NCI-H2081 treated with DMSO at 0.1 percent for 48 hours (cell line): ENCODE measurements around the gene CCR7.

ENCODE experiments used
- DNase-seq: peaks from one replicate; lab custom pipeline; 2025; lab: John Stamatoyannopoulos, UW

The CCR7 gene

GRCh38 chr17:40535924-40536294 lies 29.4 kb downstream of the CCR7 start:
- DNase-seq = no peak

- no peak for DNase-seq
Measured at GRCh38 chr17:40535438-40535837, 29.8 kb downstream of the CCR7 start.

GRCh38 chr17:40534371-40535189 lies 30.7 kb downstream of the CCR7 start:
- DNase-seq = no peak

- DNase-seq = no peak
Measured at GRCh38 chr17:40533896-40534295, 31.4 kb downstream of the CCR7 start.

- DNase-seq = no peak
Measured at GRCh38 chr17:40532520-40533253, 32.6 kb downstream of the CCR7 start.

GRCh38 chr17:40531051-40531991 lies 34.0 kb downstream of the CCR7 start:
- DNase-seq = no peak

GRCh38 chr17:40530531-40530994 lies 34.7 kb downstream of the CCR7 start:
- DNase-seq = no peak

- DNase-seq = no peak
Measured at GRCh38 chr17:40529991-40530390, 35.3 kb downstream of the CCR7 start.

GRCh38 chr17:40528692-40529417 lies 36.4 kb downstream of the CCR7 start:
- no peak for DNase-seq

- no peak for DNase-seq
Measured at GRCh38 chr17:40526668-40527067, 38.6 kb downstream of the CCR7 start.

- no peak for DNase-seq
Measured at GRCh38 chr17:40525294-40525693, 40.0 kb downstream of the CCR7 start.

GRCh38 chr17:40524243-40524965 lies 40.9 kb downstream of the CCR7 start:
- DNase-seq = no peak

GRCh38 chr17:40522961-40523310 lies 42.3 kb downstream of the CCR7 start:
- no peak for DNase-seq

GRCh38 chr17:40522250-40522960 lies 42.9 kb downstream of the CCR7 start:
- no peak for DNase-seq

GRCh38 chr17:40520991-40521453 lies 44.2 kb downstream of the CCR7 start:
- no peak for DNase-seq

- no peak for DNase-seq
Measured at GRCh38 chr17:40519089-40519775, 46.0 kb downstream of the CCR7 start.

GRCh38 chr17:40518401-40519088 lies 46.7 kb downstream of the CCR7 start:
- DNase-seq = no peak

GRCh38 chr17:40517981-40518380 lies 47.3 kb downstream of the CCR7 start:
- no peak for DNase-seq

- DNase-seq = no peak
Measured at GRCh38 chr17:40517286-40517662, 48.0 kb downstream of the CCR7 start.
